HG03521 (cell line): ENCODE data around the gene ZNF410.
"Not testable (repeated sequence)": the region's sequence is repeated elsewhere in the genome, so short reads cannot be mapped to it uniquely, and the experiment has no call there.

Experiments used
- ATAC-seq: cut with Tn5 transposase; IDR thresholded peaks from one replicate; pipeline ENCODE4 v1.9.1; 2021; ENCODE audit warnings: mild to moderate bottlenecking, moderate library complexity; ENCODE audit not compliant: unreplicated experiment

The ZNF410 gene

GRCh38 chr14:73884438-73885190 is 2.0 kb upstream of the ZNF410 start:
- ATAC-seq: no peak

- no peak for ATAC-seq
These were observed 608 bp downstream of the ZNF410 start for GRCh38 chr14:73887318-73887616.

GRCh38 chr14:73887694-73888459 is 1.2 kb downstream of the ZNF410 start:
- no peak for ATAC-seq

- ATAC-seq: no peak
These were observed 1.7 kb downstream of the ZNF410 start for GRCh38 chr14:73888460-73888725.

GRCh38 chr14:73888971-73889370 is 2.3 kb downstream of the ZNF410 start:
- ATAC-seq: no peak

- no peak for ATAC-seq
These were observed 2.7 kb downstream of the ZNF410 start for GRCh38 chr14:73889376-73889775.

- ATAC-seq: not testable (repeated sequence)
These were observed 7.6 kb downstream of the ZNF410 start for GRCh38 chr14:73894180-73894687.

- ATAC-seq: no peak
These were observed 9.3 kb downstream of the ZNF410 start for GRCh38 chr14:73895939-73896338.

GRCh38 chr14:73896521-73896920 is 9.9 kb downstream of the ZNF410 start:
- no peak for ATAC-seq

GRCh38 chr14:73903028-73903427 is 16.4 kb downstream of the ZNF410 start:
- ATAC-seq: no peak

GRCh38 chr14:73909681-73910080 is 23.0 kb downstream of the ZNF410 start:
- no peak for ATAC-seq

GRCh38 chr14:73913256-73913655 is 26.6 kb downstream of the ZNF410 start:
- ATAC-seq: no peak

GRCh38 chr14:73916324-73916723 is 29.7 kb downstream of the ZNF410 start:
- no peak for ATAC-seq

GRCh38 chr14:73919457-73919856 is 32.8 kb downstream of the ZNF410 start:
- ATAC-seq: not testable (repeated sequence)

GRCh38 chr14:73924337-73924736 is 37.7 kb downstream of the ZNF410 start:
- no peak for ATAC-seq

- no peak for ATAC-seq
These were observed 49.0 kb downstream of the ZNF410 start for GRCh38 chr14:73935666-73936065.

- ATAC-seq: no peak
These were observed 49.9 kb downstream of the ZNF410 start for GRCh38 chr14:73936548-73936947.

- no peak for ATAC-seq
These were observed 50.4 kb downstream of the ZNF410 start for GRCh38 chr14:73937012-73937411.

- ATAC-seq: no peak
These were observed 55.5 kb downstream of the ZNF410 start for GRCh38 chr14:73942180-73942579.

GRCh38 chr14:73943083-73943482 is 56.4 kb downstream of the ZNF410 start:
- no peak for ATAC-seq

GRCh38 chr14:73944432-73945158 is 57.9 kb downstream of the ZNF410 start:
- ATAC-seq: no peak

GRCh38 chr14:73945159-73945670 is 58.6 kb downstream of the ZNF410 start:
- ATAC-seq: no peak
